ENCODE data around the gene IFT43. TPM values are rescaled to one million over a fixed set of nuclear protein-coding genes. Genes with fewer than 3 reads are reported as not detected.
"Not testable (repeated sequence)": the region's sequence is repeated elsewhere in the genome, so short reads cannot be mapped to it uniquely, and the experiment has no call there.

Gene IFT43
- total RNA-seq, 1 experiment from 2014 or later: 25.0 TPM

GRCh38 chr14:75979648-75980565 lies 5.7 kb upstream of the IFT43 start:
- DNase-seq (ENCODE audit: low spot score): no peak

DNA sequence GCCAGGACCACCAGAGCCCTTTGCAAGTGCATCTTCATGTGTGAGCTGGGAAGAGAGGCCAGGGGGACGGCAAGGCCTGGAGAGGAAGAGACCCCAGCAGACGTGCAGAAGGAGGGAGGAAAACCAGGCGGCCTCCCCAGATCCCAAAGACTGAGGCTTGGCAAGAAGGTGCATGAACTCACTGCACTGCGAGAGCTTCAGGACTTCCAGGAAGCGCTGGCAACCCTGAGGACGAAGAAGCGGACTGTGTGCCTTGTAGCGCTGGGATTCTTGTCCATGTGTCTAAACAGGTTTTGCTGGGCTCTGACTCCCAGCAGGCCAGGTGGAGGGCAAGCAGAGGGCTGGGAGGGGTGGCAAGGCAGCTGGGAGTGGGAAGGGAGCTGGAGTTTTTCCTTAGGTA lies 4.7 kb upstream of the IFT43 start:
- DNase-seq (ENCODE audit: low spot score): no peak

GRCh38 chr14:75981426-75982265 lies 3.9 kb upstream of the IFT43 start, which contains the start of gene TGFB3:
TGFB3 (minus strand) TSS chr14:75981995; CDS start chr14:75980893, 1,102 bp downstream.
- peak; percentile 45 for DNase-seq (ENCODE audit: low spot score)

DNA sequence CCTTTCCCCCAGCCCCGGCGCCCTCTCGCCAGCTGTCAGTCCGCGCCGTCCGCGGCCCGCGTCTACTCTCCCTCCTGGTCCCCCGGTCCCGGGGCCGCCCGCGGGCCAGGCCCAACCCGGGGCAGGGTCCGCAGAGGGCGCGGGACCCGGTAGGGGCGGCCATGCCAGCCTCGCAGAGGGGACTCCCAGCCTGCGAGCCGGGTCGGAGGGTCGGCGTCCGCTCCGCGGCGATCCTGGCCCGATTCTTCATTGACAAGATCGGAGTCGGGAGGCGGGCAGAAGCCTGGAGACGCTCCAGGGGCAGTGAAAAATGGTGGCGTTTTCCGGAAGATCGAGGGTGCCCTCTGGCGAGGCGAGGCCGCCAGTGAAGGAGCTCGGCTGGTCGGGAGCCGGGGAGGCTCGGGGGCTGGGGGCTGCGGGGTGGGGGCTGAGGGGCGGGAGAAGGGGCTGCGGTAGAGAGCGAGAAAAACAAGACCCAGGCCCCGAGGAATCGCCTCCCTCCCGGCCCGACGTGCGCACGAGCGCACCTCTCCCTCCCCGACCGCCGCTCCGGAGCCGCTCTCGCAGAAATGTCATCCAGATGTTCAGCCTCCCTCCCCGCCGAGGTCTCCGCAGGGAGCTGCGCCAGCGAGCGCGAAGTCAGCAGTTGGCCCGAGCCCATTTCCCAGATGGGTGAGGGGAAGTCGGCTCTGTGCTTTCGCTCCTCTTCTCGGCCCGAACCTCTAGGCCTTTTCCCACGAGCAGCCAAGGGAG lies 3.1 kb upstream of the IFT43 start:
- peak; percentile 65 for DNase-seq (ENCODE audit: low spot score)

DNA sequence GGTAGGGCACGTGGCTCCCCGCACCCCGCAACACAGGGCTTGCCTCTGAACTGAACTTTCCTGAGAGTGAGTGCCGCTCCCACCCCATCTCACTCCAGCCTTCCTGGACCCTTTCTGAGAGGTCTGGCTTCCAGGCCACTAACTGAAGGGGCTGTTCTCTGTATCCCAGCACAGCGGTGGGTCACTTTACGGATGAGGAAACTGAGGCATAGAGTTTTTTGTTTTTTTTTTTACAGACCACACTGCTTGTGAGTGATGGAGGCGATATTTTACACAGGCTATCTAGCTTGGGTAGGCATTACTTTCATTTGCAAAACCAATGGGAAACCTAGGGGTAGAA lies 2.6 kb upstream of the IFT43 start:
- DNase-seq (ENCODE audit: low spot score): no peak

GRCh38 chr14:75984674-75985073 lies 889 bp upstream of the IFT43 start:
- DNase-seq (ENCODE audit: low spot score): no peak

- no peak for DNase-seq (ENCODE audit: low spot score)
Observed at GRCh38 chr14:75986439-75986765, 839 bp downstream of the IFT43 start.

DNA sequence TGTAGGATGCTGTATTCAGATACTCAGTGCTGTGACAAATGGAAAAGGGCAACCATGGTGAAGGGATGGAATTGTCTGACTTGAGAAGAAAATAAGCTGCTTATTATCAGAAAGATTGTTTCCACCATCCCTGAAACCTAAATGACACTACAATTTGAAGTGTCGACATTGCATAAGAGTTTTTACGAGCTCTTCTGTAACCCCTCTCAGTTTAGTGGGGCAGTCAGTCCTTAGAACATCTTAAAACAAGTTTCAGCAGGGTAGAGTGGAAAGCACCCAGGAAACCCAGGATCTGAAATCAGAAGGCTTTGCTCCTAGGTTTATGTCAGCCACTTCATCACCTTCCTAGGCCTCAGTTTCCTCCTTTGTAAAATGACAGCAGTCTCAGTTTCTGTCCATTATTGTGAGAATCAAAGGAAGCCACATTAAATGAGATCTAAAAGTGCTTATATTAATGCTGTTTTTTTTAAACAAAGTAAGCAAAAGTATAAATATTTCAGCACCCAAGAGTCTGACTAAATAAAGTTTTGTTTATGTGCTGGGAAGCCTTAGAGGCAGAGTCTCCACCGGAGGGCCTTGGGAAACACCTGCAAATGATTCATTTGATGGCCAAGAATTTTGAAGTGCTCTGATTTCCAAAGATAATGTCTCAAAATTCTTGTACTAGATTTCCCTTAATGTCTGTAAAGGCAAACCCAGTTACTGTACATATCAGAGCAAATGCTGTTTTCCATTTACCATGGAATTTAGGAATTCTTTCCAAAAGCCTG lies 1.8 kb downstream of the IFT43 start:
- DNase-seq (ENCODE audit: low spot score): no peak

- peak; percentile 60 for DNase-seq (ENCODE audit: low spot score)
Observed at GRCh38 chr14:75989134-75989533, 3.6 kb downstream of the IFT43 start.

DNA sequence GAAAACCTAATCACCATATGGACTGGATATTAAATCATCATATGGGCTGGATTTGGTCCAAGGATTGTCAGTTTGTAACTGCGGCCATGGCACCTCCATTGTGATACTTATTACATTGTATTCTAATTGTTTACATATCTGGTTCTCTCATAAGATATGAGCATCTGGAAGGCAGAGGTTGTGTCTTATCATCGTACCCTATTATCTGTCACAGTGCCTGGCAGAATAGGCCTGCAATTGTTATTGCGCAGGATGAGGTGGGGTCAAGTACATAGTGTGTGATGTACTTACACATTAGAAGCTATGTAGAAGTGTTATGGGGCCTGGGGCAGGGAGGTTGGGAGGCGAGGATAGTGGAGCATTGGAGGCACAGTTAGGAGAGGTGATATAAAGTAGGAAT lies 4.7 kb downstream of the IFT43 start:
- no peak for DNase-seq (ENCODE audit: low spot score)

DNA sequence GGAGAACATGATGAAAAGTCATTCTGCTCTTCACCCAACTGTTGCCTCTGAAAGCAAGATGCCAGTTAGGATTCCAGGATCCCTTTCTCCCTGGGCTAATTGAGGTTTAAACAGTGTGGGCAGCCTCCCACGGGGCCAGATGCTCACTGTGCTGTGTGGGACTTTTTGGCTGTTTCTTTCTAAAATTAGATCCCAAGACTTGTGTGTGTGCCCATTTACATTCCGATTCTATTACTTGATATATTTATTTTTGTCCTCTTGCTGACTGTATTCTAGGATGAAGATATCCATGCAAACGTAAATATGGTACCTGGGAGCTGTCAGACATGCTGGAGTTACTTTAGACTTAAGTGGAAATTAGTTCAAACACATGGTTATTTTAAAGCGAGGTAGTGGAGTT lies 6.2 kb downstream of the IFT43 start:
- DNase-seq (ENCODE audit: low spot score): no peak

- no peak for DNase-seq (ENCODE audit: low spot score)
Observed at GRCh38 chr14:75993567-75994041, 8.0 kb downstream of the IFT43 start.

DNA sequence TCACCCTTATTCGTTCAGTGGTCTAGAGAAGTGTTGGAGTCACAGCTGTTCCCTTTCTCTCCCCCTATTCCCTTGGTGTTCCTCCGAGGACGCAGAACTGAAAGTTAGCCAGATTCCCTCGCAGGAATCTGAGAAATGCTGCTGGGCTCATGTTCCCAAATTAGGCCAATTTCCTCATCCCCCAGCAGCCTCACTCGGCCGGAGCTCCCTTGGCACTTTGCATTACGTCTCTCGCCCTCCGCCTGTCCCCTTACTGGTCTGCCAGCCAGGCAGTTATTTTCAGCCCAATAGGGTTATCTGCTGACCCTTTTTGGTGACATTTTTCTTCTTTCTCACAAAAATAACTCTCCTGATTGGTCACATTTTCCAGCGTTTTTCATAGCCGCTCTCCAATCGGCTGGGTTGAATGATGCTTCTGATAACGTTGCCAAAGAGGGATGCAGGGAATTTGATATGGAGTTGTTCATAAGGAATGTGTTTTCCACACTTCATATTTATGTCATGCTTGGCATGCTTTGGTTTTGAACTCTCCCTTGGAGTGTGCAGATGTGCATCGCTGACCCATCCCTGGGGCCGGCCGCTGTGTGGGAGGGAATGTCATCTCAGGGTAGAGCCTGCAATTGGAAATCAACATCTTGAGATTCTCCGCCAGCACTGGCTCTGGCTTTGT lies 9.9 kb downstream of the IFT43 start:
- no peak for DNase-seq (ENCODE audit: low spot score)

- no peak for DNase-seq (ENCODE audit: low spot score)
Observed at GRCh38 chr14:75996488-75996887, 10.9 kb downstream of the IFT43 start.

- DNase-seq (ENCODE audit: low spot score): no peak
Observed at GRCh38 chr14:75999511-76000190, 14.1 kb downstream of the IFT43 start.

- no peak for DNase-seq (ENCODE audit: low spot score)
Observed at GRCh38 chr14:76002383-76002782, 16.8 kb downstream of the IFT43 start.

DNA sequence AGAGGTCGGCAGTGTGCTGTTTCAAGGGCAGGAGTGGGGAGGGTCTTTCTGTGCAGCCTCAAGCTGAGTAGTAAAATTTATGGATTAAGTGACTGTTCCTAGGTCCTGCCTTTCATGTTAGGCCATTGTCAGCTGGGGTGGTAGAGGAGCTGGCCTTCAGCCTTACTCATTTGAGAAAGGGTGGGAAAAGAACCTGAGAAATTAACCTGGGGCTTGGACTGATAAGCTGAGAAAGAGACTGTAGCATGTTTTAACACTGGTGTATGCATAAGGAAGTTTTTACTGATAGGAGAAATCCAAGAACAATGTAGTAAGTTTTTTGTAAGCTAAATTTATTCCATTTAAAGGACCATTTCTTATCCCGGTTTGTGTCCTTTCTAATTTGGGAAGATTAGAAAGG lies 20.7 kb downstream of the IFT43 start:
- DNase-seq (ENCODE audit: low spot score): no peak

DNA sequence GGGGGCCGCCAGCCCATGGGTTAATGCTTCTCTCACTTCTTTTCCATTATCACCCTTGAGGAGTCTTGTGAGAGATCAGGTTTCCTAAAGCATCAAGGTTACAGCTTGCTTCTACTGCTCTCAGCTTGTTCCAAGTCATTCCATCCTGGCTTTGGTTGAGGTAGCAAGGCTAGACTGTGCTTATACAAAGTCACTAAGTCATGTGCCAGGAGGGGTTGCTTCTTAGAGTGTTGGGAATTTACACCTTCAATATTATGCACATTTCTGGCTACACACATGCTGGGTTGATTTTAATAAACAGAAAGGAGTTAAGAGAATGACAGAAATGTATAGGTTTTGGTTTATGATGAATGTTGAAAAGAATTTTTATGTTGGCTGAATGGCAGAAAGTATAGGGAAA lies 21.8 kb downstream of the IFT43 start:
- no peak for DNase-seq (ENCODE audit: low spot score)

DNA sequence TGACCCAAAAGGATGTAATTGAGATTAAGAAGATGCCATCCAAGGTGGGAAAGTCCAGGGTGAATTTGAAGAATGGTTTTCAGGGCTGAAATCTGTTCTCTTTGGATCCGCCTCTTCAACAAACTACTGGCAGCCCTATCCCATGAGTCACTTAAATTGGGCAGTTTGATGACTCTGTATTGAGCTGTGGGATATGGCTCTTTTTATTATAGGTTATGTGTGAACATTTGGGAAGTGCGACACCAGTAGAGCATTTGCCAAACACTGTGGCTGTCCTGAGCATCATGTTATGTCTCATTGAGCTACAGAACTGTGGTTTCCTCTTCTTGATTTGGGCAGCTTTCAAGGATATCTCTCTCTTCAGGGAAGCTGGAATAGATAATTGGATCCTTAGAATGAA lies 22.3 kb downstream of the IFT43 start:
- no peak for DNase-seq (ENCODE audit: low spot score)

- not testable (repeated sequence) for DNase-seq (ENCODE audit: low spot score)
Observed at GRCh38 chr14:76009627-76010026, 24.1 kb downstream of the IFT43 start.

All from HT-29 (cell line).